Right lobe of liver (tissue), 4 donors: Measurements from ENCODE around the gene SPIRE2.
"Not testable (repeated sequence)": the region's sequence is repeated elsewhere in the genome, so short reads cannot be mapped to it uniquely, and the experiment has no call there.

Experiments
- POLR2A ChIP-seq: fragments of 450-650 bp; IDR thresholded peaks from one replicate; pipeline ENCODE4 v1.6.1; 2017; ENCODE audit warnings: antibody characterized with exemption, mild to moderate bottlenecking
- TF ChIP-seq, protein P1 (sequence below), 4 donors: fragments of 200-600 bp in 3 of 4; fragments of 450-650 bp in 1 of 4; IDR thresholded peaks; one replicate each; pipeline versions ENCODE4 v1.5.1 to v1.8.0; 2016 to 2022; ENCODE audit warnings: antibody characterized with exemption in 4 of 4, mild to moderate bottlenecking in 2 of 4
- donor health status: DM: no; HTN: no; CAD: no.
- donor health status: DM: no; HTN: no; CAD: no.
- donor health status: DM: no; HTN: yes; CAD: no.

DNA sequence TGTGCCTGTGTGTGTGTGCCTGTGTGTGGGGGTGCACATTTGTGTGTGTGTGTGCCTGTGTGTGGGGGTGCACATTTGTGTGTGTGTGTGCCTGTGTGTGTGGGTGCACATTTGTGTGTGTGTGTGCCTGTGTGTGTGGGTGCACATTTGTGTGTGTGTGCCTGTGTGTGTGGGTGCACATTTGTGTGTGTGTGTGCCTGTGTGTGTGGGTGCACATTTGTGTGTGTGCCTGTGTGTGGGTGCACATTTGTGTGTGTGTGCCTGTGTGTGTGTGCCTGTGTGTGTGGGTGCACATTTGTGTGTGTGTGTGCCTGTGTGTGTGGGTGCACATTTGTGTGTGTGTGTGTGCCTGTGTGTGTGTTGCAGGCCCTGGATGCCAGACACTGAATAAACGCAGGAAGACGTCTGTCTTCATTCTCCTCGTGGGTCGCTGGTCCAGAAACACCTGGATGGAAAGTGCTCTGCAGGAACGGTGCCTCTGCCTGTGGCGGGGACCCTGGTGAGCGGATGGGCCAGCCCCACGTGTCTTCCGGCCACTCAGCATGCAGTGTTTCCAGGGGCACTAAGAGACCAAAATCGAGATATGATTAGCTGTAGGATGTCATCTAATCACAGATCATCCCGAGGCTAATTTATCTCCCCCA lies 86.5 kb downstream of the SPIRE2 start:
- TF ChIP-seq, protein P1, sequence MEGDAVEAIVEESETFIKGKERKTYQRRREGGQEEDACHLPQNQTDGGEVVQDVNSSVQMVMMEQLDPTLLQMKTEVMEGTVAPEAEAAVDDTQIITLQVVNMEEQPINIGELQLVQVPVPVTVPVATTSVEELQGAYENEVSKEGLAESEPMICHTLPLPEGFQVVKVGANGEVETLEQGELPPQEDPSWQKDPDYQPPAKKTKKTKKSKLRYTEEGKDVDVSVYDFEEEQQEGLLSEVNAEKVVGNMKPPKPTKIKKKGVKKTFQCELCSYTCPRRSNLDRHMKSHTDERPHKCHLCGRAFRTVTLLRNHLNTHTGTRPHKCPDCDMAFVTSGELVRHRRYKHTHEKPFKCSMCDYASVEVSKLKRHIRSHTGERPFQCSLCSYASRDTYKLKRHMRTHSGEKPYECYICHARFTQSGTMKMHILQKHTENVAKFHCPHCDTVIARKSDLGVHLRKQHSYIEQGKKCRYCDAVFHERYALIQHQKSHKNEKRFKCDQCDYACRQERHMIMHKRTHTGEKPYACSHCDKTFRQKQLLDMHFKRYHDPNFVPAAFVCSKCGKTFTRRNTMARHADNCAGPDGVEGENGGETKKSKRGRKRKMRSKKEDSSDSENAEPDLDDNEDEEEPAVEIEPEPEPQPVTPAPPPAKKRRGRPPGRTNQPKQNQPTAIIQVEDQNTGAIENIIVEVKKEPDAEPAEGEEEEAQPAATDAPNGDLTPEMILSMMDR (IDR thresholded peaks at IDR 0.05), result not testable (repeated sequence)
- not testable (repeated sequence) for TF ChIP-seq POLR2A
